ENCODE results near the gene YKT6.

Gene YKT6

DNA sequence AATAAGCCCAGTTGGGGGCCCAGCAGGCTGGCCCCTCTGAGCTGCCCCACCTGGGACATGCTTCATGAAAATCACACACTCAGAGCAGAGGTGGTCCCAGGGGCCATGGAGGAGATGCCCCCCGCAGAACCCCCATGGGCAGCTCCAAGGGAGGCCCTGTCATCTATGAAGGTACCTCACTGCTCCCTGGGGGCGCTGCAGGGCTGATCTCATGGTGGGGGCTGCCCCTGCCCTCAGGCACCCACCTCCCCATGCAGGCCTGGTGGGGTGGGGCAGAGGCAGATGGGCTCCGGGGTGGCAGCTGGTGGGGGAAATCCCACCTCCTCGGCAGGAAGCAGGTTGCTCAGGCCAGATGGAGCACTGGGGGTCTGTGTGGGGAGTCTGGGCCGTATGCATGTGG lies 60.5 kb downstream of the YKT6 start:
- peak; percentile 62 for DNase-seq

- DNase-seq, result peak; percentile 64
Observed at GRCh38 chr7:44262031-44262430, 61.3 kb downstream of the YKT6 start.

- DNase-seq, result no peak
Observed at GRCh38 chr7:44263326-44264082, 62.7 kb downstream of the YKT6 start.

Measured in NCI-H2171 treated with DMSO at 0.1 percent for 48 hours (cell line).